H1 (cell line): Measurements from ENCODE around the gene ORC5. TPM values are rescaled to one million over a fixed set of nuclear protein-coding genes. Genes with fewer than 3 reads are reported as not detected.

Experiments
- CHD7 ChIP-seq: fragments of 300-600 bp; sonication (generic); IDR thresholded peaks from 2 replicates; pipeline ENCODE4 v1.7.1; 2012; ENCODE audit warnings: low read length, moderate library complexity, mild to moderate bottlenecking, inconsistent platforms; ENCODE audit not compliant: insufficient replicate concordance
- FOSL1 ChIP-seq: IDR thresholded peaks from 2 replicates; pipeline ENCODE4 v1.6.1; 2011; ENCODE audit warnings: mild to moderate bottlenecking, low read depth, low read length, moderate library complexity; ENCODE audit not compliant: insufficient read depth
- HDAC2 ChIP-seq, 2 experiments: fragments of 300-600 bp in 1 of 2; sonication (generic) in 1 of 2; IDR thresholded peaks; 2 replicates each; pipeline ENCODE4 v1.6.1; 2011 to 2012; ENCODE audit warnings: low read depth in 2 of 2, low read length in 2 of 2, mild to moderate bottlenecking in 2 of 2, moderate library complexity in 2 of 2, borderline replicate concordance in 1 of 2, inconsistent platforms in 1 of 2
- SIRT6 ChIP-seq: IDR thresholded peaks from one replicate; pipeline ENCODE4 v1.7.1; 2012; ENCODE audit warnings: low read length, inconsistent platforms
- SP1 ChIP-seq: IDR thresholded peaks from 2 replicates; pipeline ENCODE4 v1.6.1; 2011; ENCODE audit warnings: low read depth, low read length
- TAF1 ChIP-seq: IDR thresholded peaks from 2 replicates; pipeline ENCODE4 v1.6.1; 2011; ENCODE audit warnings: mild to moderate bottlenecking, low read depth, low read length
- polyA plus RNA-seq, 7 experiments: library from polyadenylated mRNA; depleted of rRNA in 3 of 7; stranded (reverse) in 5 of 7; unstranded in 2 of 7; fragments of >200 nt in 5 of 7; fragments of 200-250 nt in 2 of 7; gene quantifications; 1 replicate in 5 of 7; 2 replicates in 1 of 7; 4 replicates in 1 of 7; pipeline versions ENCODE4 v1.2.1 to v1.2.3, GENCODE V29; 2011 to 2013; ENCODE audit warnings: missing spikeins in 2 of 7, mixed read lengths in 2 of 7
- total RNA-seq: library from RNA; stranded (reverse); fragmentation: NEBNext Ultra II Directional; extraction: Animal tissue kit (Norgen Biotek cat#: 25700); gene quantifications from 2 replicates; pipeline ENCODE4 v1.2.1, GENCODE V29; 2021
- TF ChIP-seq, protein P1 (sequence below): IDR thresholded peaks from 2 replicates; pipeline ENCODE4 v1.6.1; 2011; ENCODE audit warnings: low read length, improper control_type of control experiment

The ORC5 gene
- total and polyA plus RNA-seq, 2 of the 8 experiments (the other 6 are each of a cell fraction or from before 2014, with no cell fraction given): 7.7 to 19.9 TPM

DNA sequence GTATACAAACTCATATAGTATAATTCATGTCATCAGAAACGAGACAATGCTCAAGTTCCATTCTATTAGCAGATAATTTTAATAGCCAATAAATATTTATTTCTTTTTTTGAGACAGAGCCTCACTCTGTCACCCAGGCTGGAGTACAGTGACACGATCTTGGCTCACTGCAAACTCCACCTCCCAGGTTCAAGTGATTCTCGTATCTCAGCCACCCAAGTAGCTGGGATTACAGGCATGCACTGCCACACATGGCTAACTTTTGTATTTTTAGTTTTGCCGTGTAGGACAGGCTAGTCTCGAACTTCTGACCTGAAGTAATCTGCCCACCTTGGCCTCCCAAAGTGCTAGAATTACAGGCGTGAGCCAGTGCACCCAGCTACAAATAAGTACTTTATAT, 45.7 kb downstream of the ORC5 start (continued):
- TF ChIP-seq, protein P1, sequence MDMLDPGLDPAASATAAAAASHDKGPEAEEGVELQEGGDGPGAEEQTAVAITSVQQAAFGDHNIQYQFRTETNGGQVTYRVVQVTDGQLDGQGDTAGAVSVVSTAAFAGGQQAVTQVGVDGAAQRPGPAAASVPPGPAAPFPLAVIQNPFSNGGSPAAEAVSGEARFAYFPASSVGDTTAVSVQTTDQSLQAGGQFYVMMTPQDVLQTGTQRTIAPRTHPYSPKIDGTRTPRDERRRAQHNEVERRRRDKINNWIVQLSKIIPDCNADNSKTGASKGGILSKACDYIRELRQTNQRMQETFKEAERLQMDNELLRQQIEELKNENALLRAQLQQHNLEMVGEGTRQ: no peak
- TF ChIP-seq HDAC2 (IDR thresholded peaks at IDR 0.05; ENCODE audit: borderline replicate concordance in 1 of 2, low read depth in 2 of 2, low read length in 2 of 2) (no peak), SP1 (no peak), TAF1 (no peak), CHD7 (no peak), SIRT6 (no peak), FOSL1 (no peak)
- TF ChIP-seq, all 59 proteins: peak for 0
